Kidney epithelial cell (primary cell): ENCODE data around the gene DTX1. TPM values are rescaled to one million over a fixed set of nuclear protein-coding genes. Genes with fewer than 3 reads are reported as not detected.

Source experiments
- DNase-seq: peaks from one replicate; pipeline ENCODE4 v3.0.0-alpha.2; 2010; ENCODE audit warnings: low read depth
- H3K27me3 ChIP-seq: 2 replicates; pipeline ENCODE4 v1.6.0; 2011; ENCODE audit warnings: low read length; ENCODE audit not compliant: control insufficient read depth, insufficient read depth
- H3K36me3 ChIP-seq: 2 replicates; pipeline ENCODE4 v1.5.1; 2011; ENCODE audit warnings: low read length; ENCODE audit not compliant: control insufficient read depth, insufficient read depth
- H3K4me3 ChIP-seq: 2 replicates; pipeline ENCODE4 v1.5.1; 2011; ENCODE audit warnings: low read depth, mild to moderate bottlenecking, control low read depth, low read length
- CTCF ChIP-seq: IDR thresholded peaks from 2 replicates; pipeline ENCODE4 v1.5.1; 2011; ENCODE audit warnings: mild to moderate bottlenecking, moderate library complexity, low read length, control low read depth, inconsistent platforms; ENCODE audit not compliant: insufficient read depth, poor library complexity, severe bottlenecking
- total RNA-seq: library from RNA; depleted of rRNA; stranded (reverse); fragments of >200 nt; gene quantifications from 2 replicates; pipeline ENCODE4 v1.2.3, GENCODE V29; 2015

Gene DTX1
- total RNA-seq, 1 donor from 2014 or later, result 1.8 TPM

DNA sequence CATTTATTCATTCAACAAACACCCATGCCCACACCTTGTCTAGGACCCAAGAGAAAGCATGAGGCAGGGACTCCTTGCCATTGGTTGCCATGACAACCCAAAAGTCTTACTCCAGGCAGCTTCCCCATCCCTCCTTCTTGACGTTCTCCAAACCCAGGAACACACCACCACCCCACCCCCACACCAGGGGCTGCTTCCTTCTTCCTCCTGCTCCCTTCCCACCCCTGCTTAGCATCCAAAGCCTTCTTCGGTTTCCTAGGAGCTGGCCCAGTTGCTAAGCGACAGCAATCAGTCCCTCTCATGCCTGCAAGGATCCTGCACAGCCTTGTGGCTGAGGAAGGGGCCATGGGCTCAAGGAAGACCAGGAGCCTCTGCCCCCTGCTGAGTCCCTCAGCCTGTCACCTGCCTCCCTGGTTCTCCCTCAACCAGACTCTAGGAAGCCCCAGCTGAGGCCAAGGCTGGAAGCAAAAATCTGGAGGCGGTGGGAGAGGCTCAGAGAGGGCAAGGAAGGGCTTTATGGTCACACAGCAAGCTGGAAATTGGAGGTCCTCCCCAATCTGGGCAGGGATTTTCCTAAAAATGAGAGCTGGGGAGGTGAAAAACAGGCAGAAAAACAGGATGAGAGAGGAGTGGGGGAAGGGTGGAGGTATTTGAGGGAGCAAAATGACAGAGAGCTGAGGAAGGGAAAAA is 63.6 kb downstream of the DTX1 start:
- TF ChIP-seq CTCF, result no peak
- Histone ChIP-seq H3K4me3 (no peak overlapping the region), H3K27me3 (no peaks in the 10 kb centered on the region), H3K36me3 (no peaks in the 10 kb centered on the region)
- DNase-seq, result no peak

DNA sequence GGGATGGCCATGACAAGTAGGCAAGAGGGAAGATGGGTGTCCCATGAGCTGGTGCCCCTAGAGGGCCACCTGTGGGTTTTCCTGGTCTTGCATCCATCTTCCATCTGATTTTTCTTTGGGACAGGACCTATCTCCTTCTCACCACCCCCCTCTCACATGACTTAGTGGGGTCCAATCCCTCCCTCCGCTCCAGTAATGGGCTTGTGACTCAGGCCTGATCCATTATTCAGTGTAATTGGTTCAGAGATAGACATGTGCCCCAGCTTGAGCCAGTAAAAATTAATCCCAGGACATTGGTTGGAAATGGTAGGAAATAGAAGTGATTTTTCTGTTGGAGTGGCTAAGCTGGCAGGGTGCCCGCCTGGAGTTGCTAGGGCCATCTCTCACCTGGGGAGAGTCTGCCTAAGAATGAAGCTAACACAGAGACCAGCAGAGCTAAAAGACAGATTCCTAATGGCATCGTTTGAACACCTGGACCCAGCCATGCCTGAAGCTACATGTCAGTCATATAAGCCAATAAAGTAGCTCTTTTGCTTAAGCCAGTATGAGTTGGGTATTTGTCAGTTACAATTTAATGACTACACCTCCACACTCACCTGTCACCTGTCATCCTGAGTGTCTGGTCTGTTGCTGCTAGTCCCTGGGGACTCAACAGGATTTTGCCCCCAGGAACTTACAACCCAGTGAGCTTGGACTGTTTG is 64.3 kb downstream of the DTX1 start:
- H3K4me3 ChIP-seq, result no peak overlapping the region
- no peak for DNase-seq
- no peak for TF ChIP-seq CTCF
- no peaks in the 10 kb centered on the region for H3K27me3 ChIP-seq
- no peaks in the 10 kb centered on the region for H3K36me3 ChIP-seq

GRCh38 chr12:113127791-113128199 is 71.3 kb downstream of the DTX1 start:
- Histone ChIP-seq H3K27me3 (peaks cover 5% of the 10 kb centered on the region), H3K36me3 (no peaks in the 10 kb centered on the region)
- no peak for TF ChIP-seq CTCF

DNA sequence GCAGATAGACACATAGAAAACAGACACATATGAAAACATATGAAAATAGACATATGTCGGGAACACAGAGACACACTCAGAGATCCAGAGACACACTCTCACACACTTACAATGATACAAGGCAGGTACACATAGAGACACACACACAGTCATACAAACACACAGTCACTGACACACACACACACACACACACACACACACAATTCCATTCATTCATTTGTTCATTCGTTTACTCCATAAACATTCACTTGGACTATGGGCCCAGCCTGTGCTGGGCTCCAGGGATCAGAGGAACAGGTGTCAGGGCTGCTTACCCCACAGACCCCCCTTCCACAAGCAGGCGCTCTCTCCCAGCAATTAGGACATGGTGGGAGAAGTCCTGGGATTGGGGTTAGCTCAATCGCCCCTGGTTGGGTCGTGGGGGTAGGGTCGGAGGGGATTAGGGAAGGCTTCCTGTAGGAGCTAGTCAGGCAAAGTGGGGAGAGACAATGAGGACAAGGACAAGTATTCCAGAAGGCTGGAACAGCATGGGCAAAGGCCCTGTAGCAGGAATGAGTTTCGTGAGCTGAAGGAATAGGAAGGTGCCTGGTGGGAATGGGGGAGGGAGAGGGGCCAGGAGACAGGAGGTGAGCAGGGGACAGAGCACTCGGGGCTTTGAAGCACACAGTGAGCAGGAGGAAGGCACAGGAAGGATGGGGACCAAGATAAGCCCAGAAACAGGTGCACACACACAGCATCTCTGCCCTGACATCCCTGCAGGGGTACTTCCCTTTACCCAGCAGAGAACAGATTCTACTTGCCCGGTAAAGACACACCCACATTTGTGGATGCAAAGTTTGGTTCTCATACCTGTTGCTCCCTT is 72.5 kb downstream of the DTX1 start:
- H3K4me3 ChIP-seq, result no peak overlapping the region
- TF ChIP-seq CTCF, result no peak
- peaks cover 5% of the 10 kb centered on the region for H3K27me3 ChIP-seq
- DNase-seq, result no peak
- H3K36me3 ChIP-seq, result no peaks in the 10 kb centered on the region

More at GRCh38 chr12:113127791-113128199, 71.3 kb downstream of the DTX1 start:
- no peak overlapping the region for H3K4me3 ChIP-seq
- DNase-seq, result no peak

- TF ChIP-seq CTCF, result no peak
- H3K4me3 ChIP-seq, result no peak overlapping the region
- no peaks in the 10 kb centered on the region for H3K36me3 ChIP-seq
- no peak for DNase-seq
- H3K27me3 ChIP-seq, result peaks cover 5% of the 10 kb centered on the region
These were observed 73.3 kb downstream of the DTX1 start for GRCh38 chr12:113129664-113130456.
